HepG2 (cell line): ENCODE measurements around the gene SPTAN1. TPM values are rescaled to one million over a fixed set of nuclear protein-coding genes. Genes with fewer than 3 reads are reported as not detected.
A peak's percentile ranks its signal among the peaks of the same experiment; 100 is the strongest.

Experiments
- DR1 ChIP-seq: sonication (generic); formaldehyde crosslinking; IDR thresholded peaks from 2 replicates; pipeline ENCODE4 v1.8.0; 2021; ENCODE audit warnings: mild to moderate bottlenecking, missing genetic modification reagents, inconsistent platforms
- ELF1 ChIP-seq: sonication (generic); formaldehyde crosslinking; IDR thresholded peaks from 2 replicates; pipeline ENCODE4 v1.4.0; 2020; ENCODE audit warnings: missing genetic modification reagents
- GABPB1 ChIP-seq: IDR thresholded peaks from 2 replicates; pipeline ENCODE4 v1.6.1; 2016; ENCODE audit warnings: mild to moderate bottlenecking, missing genetic modification reagents, moderate library complexity, missing compliant biosample characterization
- HNRNPLL ChIP-seq: fragments of 200-400 bp; formaldehyde crosslinking; IDR thresholded peaks from 2 replicates; pipeline ENCODE4 v1.6.1; 2017; ENCODE audit warnings: mild to moderate bottlenecking, low read depth, low read length; ENCODE audit not compliant: poor library complexity, severe bottlenecking
- KLF9 ChIP-seq: IDR thresholded peaks from 2 replicates; pipeline ENCODE4 v1.6.1; 2016; ENCODE audit warnings: low read depth
- LCORL ChIP-seq, 2 experiments: fragments of 450-650 bp in 1 of 2; sonication (generic) in 1 of 2; formaldehyde crosslinking in 1 of 2; IDR thresholded peaks; 2 replicates each; pipeline versions ENCODE4 v1.5.0 to v1.6.1; 2017 to 2020; ENCODE audit warnings: antibody characterized with exemption in 1 of 2, missing genetic modification reagents in 1 of 2
- MEF2D ChIP-seq: sonication (generic); formaldehyde crosslinking; IDR thresholded peaks from 2 replicates; pipeline ENCODE4 v1.5.1; 2020; ENCODE audit warnings: mild to moderate bottlenecking, missing genetic modification reagents
- MIER3 ChIP-seq: IDR thresholded peaks from 2 replicates; pipeline ENCODE4 v1.6.1; 2016; ENCODE audit warnings: missing compliant biosample characterization, borderline replicate concordance
- POGZ ChIP-seq: sonication (generic); formaldehyde crosslinking; IDR thresholded peaks from 2 replicates; pipeline ENCODE4 v1.4.0; 2020; ENCODE audit warnings: mild to moderate bottlenecking, missing genetic modification reagents
- PPARG ChIP-seq: conservative IDR thresholded peaks from 2 replicates; pipeline ENCODE4 v1.6.1; 2016; ENCODE audit warnings: missing biosample characterization, missing genetic modification reagents
- RBFOX2 ChIP-seq: fragments of 200-400 bp; formaldehyde crosslinking; IDR thresholded peaks from 2 replicates; pipeline ENCODE4 v1.6.1; 2017; ENCODE audit warnings: low read depth, mild to moderate bottlenecking, low read length
- RBM39 ChIP-seq: fragments of 200-400 bp; formaldehyde crosslinking; IDR thresholded peaks from one replicate; pipeline ENCODE4 v1.6.1; 2018; ENCODE audit warnings: antibody characterized with exemption, mild to moderate bottlenecking, low read depth, low read length; ENCODE audit not compliant: poor library complexity, severe bottlenecking
- SMAD9 ChIP-seq: sonication (generic); formaldehyde crosslinking; IDR thresholded peaks from 2 replicates; pipeline ENCODE4 v1.5.1; 2020; ENCODE audit warnings: mild to moderate bottlenecking, missing genetic modification reagents
- SMARCE1 ChIP-seq: fragments of 450-650 bp; IDR thresholded peaks from 2 replicates; pipeline ENCODE4 v1.6.1; 2017; ENCODE audit warnings: borderline replicate concordance
- SNRNP70 ChIP-seq: fragments of 200-400 bp; formaldehyde crosslinking; IDR thresholded peaks from 2 replicates; pipeline ENCODE4 v1.6.1; 2017; ENCODE audit warnings: mild to moderate bottlenecking, low read depth, low read length, moderate library complexity
- THAP11 ChIP-seq: IDR thresholded peaks from 2 replicates; pipeline ENCODE4 v1.6.1; 2016; ENCODE audit warnings: missing biosample characterization, missing genetic modification reagents
- THRA ChIP-seq: sonication (generic); formaldehyde crosslinking; IDR thresholded peaks from 2 replicates; pipeline ENCODE4 v1.4.0; 2020; ENCODE audit warnings: missing genetic modification reagents, borderline replicate concordance
- YY1 ChIP-seq: IDR thresholded peaks from 2 replicates; pipeline ENCODE4 v1.6.1; 2011; ENCODE audit warnings: low read length, low read depth, moderate library complexity, mild to moderate bottlenecking; ENCODE audit not compliant: insufficient read depth, insufficient replicate concordance
- ZFP36 ChIP-seq: fragments of 150-350 bp; IDR thresholded peaks from 2 replicates; pipeline ENCODE4 v1.6.1; 2018; ENCODE audit warnings: borderline replicate concordance, low read length, low read depth; ENCODE audit not compliant: partially characterized antibody
- ZMYM3 ChIP-seq: sonication (generic); formaldehyde crosslinking; IDR thresholded peaks from 2 replicates; pipeline ENCODE4 v1.5.1; 2020; ENCODE audit warnings: mild to moderate bottlenecking, missing genetic modification reagents
- ZNF224 ChIP-seq: sonication (generic); formaldehyde crosslinking; IDR thresholded peaks from 2 replicates; pipeline ENCODE4 v1.5.0; 2020; ENCODE audit warnings: mild to moderate bottlenecking, missing genetic modification reagents
- ZNF225 ChIP-seq: sonication (generic); formaldehyde crosslinking; IDR thresholded peaks from 2 replicates; pipeline ENCODE4 v1.4.0; 2020; ENCODE audit warnings: mild to moderate bottlenecking, missing genetic modification reagents
- ZNF451 ChIP-seq: sonication (generic); formaldehyde crosslinking; IDR thresholded peaks from 2 replicates; pipeline ENCODE4 v1.5.0; 2020; ENCODE audit warnings: mild to moderate bottlenecking, missing genetic modification reagents
- ZNF503 ChIP-seq: sonication (generic); formaldehyde crosslinking; IDR thresholded peaks from 2 replicates; pipeline ENCODE4 v1.4.0; 2020; ENCODE audit warnings: missing genetic modification reagents
- ZNF510 ChIP-seq: sonication (generic); formaldehyde crosslinking; IDR thresholded peaks from 2 replicates; pipeline ENCODE4 v1.4.0; 2020; ENCODE audit warnings: low read depth, mild to moderate bottlenecking, missing genetic modification reagents
- ZNF549 ChIP-seq: sonication (generic); formaldehyde crosslinking; IDR thresholded peaks from 2 replicates; pipeline ENCODE4 v1.5.0; 2020; ENCODE audit warnings: missing genetic modification reagents
- ZNF703 ChIP-seq: sonication (generic); formaldehyde crosslinking; IDR thresholded peaks from 2 replicates; pipeline ENCODE4 v1.5.1; 2020; ENCODE audit warnings: missing genetic modification reagents, mild to moderate bottlenecking, moderate library complexity, borderline replicate concordance
- polyA plus RNA-seq, 8 experiments: library from polyadenylated mRNA; depleted of rRNA in 3 of 8; stranded (reverse) in 7 of 8; unstranded in 1 of 8; fragments of >200 nt; fragmentation: Illumina TruSeq in 4 of 8; extraction: Trizol in 4 of 8; gene quantifications; 2 replicates each; pipeline versions ENCODE4 v1.2.1 to v1.2.3, GENCODE V29; 2011 to 2016; ENCODE audit warnings: low read depth in 4 of 8, missing spikeins in 1 of 8, mixed read lengths in 1 of 8; ENCODE audit not compliant: insufficient read depth in 1 of 8
- total RNA-seq, 5 experiments: library from RNA; depleted of rRNA; stranded (reverse); fragments of >200 nt; fragmentation: Illumina TruSeq; extraction: Trizol; gene quantifications; 2 replicates each; pipeline ENCODE4 v1.2.3, GENCODE V29; 2016; ENCODE audit warnings: low read depth in 1 of 5
- TF ChIP-seq, protein P1 (sequence below): sonication (generic); formaldehyde crosslinking; IDR thresholded peaks from 2 replicates; pipeline ENCODE4 v1.5.1; 2020; ENCODE audit warnings: mild to moderate bottlenecking, moderate library complexity, missing genetic modification reagents

Gene SPTAN1
- total and polyA plus RNA-seq, 2 of the 13 experiments (the other 11 are each of a cell fraction or from before 2014, with no cell fraction given), result 106 to 111 TPM

DNA sequence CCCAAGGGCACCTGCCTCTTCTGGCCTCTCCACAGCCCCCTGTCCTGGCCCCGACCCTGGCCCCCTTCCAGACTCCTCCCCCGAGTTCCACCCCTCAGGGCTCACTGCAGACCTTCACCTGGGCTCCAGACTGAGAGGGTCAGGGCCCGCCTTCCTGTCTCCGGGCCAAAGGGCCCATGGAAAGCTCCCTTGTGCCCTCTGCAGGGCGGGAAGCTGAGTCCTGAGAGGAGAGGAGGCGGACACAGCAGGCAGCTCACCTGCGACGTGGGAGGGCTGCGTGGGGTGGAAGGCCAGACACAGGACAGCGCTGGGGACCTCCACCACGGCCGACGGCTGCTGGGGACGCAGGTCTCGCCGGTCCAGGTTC lies 83.6 kb downstream of the SPTAN1 start (continued):
- TF ChIP-seq RBM39 (peak; percentile 45), ELF1 (CRISPR knock-in tag) (peak; percentile 53; the same call in 1 of the 2 replicates), ZNF225 (CRISPR knock-in tag) (no peak), MIER3 (CRISPR knock-in tag) (0 out of 2 replicates have a peak, but pooled peaks have one; percentile 29), SNRNP70 (no peak), YY1 (peak; percentile 23), POGZ (CRISPR knock-in tag) (no peak), GABPB1 (CRISPR knock-in tag) (no peak), ZNF503 (CRISPR knock-in tag) (no peak), HNRNPLL (no peak), THRA (CRISPR knock-in tag) (no peak), RBFOX2 (no peak; the same call in 1 of the 2 replicates), MEF2D (0 out of 2 replicates have a peak, but pooled peaks have one; percentile 42), ZNF224 (CRISPR knock-in tag) (no peak), PPARG (CRISPR knock-in tag) (peak; percentile 83), THAP11 (CRISPR knock-in tag) (0 out of 2 replicates have a peak, but pooled peaks have one; percentile 20), DR1 (CRISPR knock-in tag) (no peak), LCORL (IDR thresholded peaks at IDR 0.05) (no peak), LCORL (CRISPR knock-in tag; IDR thresholded peaks at IDR 0.05) (peak; percentile 85), ZMYM3 (peak; percentile 52; the same call in 1 of the 2 replicates), ZNF549 (CRISPR knock-in tag) (no peak), ZNF510 (CRISPR knock-in tag) (no peak), ZFP36 (no peak), ZNF451 (CRISPR knock-in tag) (0 out of 2 replicates have a peak, but pooled peaks have one; percentile 19), SMAD9 (CRISPR knock-in tag) (no peak), SMARCE1 (no peak), ZNF703 (CRISPR knock-in tag) (no peak), KLF9 (no peak)
- TF ChIP-seq, protein P1, sequence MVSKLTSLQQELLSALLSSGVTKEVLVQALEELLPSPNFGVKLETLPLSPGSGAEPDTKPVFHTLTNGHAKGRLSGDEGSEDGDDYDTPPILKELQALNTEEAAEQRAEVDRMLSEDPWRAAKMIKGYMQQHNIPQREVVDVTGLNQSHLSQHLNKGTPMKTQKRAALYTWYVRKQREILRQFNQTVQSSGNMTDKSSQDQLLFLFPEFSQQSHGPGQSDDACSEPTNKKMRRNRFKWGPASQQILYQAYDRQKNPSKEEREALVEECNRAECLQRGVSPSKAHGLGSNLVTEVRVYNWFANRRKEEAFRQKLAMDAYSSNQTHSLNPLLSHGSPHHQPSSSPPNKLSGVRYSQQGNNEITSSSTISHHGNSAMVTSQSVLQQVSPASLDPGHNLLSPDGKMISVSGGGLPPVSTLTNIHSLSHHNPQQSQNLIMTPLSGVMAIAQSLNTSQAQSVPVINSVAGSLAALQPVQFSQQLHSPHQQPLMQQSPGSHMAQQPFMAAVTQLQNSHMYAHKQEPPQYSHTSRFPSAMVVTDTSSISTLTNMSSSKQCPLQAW (CRISPR knock-in tag), result peak; percentile 60
